Measurements from ENCODE around the gene ZNF629.

DNA sequence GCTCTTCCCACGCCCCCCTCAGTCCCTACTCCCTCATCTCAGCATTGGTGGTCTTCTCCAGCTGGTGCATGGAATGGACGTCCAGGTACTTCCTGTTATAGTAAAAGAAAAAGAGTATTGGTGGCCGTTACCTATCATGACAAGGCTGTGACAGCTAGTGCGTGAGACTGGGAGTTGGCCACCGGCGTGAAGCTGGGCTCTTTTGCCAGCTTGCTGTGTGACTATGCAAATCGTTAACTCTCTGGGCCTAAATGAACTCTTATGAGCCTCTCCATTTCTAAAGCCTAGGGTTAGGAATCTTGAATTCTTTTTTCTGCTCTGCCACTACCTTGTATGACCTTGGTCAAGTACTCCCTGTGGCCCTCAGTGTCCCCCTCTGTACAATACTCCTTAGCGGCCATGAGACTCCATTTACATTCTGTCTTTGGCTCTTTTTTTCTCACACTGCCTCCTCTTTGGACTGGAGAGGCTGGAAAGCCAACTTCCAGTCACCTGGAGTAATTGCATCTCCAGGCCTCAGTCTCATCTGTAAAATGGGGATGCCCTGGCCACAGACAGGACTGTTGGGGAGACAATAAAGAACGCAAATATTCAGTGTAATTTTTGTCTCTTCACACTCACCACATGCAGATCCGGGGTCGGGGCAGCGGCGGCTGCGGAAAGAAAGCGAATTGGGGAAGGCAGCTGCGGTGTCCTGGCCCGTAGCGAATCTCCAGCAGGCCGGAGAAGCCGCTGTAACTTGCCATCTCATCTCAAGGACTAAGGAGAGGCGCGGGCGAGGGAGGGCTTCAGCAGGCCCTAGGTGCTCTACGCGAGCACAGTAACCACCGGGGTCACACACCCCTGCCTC lies 26.2 kb downstream of the ZNF629 start:
- TF ChIP-seq POLR2AphosphoS5 (IDR thresholded peaks at IDR 0.05; ENCODE audit: low read depth, low read length) (no peak), TAF1 (IDR thresholded peaks at IDR 0.05; ENCODE audit: low read depth, low read length) (no peak), POLR2A (IDR thresholded peaks at IDR 0.05; ENCODE audit: low read depth, low read length) (no peak)
